HFF-Myc (cell line): ENCODE results near the gene RHOBTB3.

Source experiments
- DNase-seq: peaks from one replicate; pipeline ENCODE4 v3.0.0-alpha.2; 2011; ENCODE audit warnings: low read depth; ENCODE audit errors: extremely low read depth
- H3K4me3 ChIP-seq: replicated peaks from 2 replicates; pipeline ENCODE4 v1.5.1; 2011; ENCODE audit warnings: low read depth, mild to moderate bottlenecking, control low read depth, low read length
- CTCF ChIP-seq: IDR thresholded peaks from 2 replicates; pipeline ENCODE4 v1.5.1; 2012; ENCODE audit warnings: mild to moderate bottlenecking, low read depth, low read length, control low read depth; ENCODE audit errors: missing control alignments

Gene RHOBTB3

GRCh38 chr5:95825495-95825894 lies 94.4 kb downstream of the RHOBTB3 start:
- TF ChIP-seq CTCF, result no peak
- no peak for DNase-seq
- no peak overlapping the region for H3K4me3 ChIP-seq

- DNase-seq, result no peak
- TF ChIP-seq CTCF, result no peak
These were observed 96.1 kb downstream of the RHOBTB3 start for GRCh38 chr5:95826949-95827891.

GRCh38 chr5:95827892-95828246 lies 96.7 kb downstream of the RHOBTB3 start:
- H3K4me3 ChIP-seq, result no peak overlapping the region
- no peak for DNase-seq

More at GRCh38 chr5:95826949-95827891, 96.1 kb downstream of the RHOBTB3 start:
- H3K4me3 ChIP-seq, result no peak overlapping the region

GRCh38 chr5:95830226-95830625 lies 99.1 kb downstream of the RHOBTB3 start:
- no peak for DNase-seq
- no peak for TF ChIP-seq CTCF
- no peak overlapping the region for H3K4me3 ChIP-seq

More at GRCh38 chr5:95827892-95828246, 96.7 kb downstream of the RHOBTB3 start:
- no peak for TF ChIP-seq CTCF

- DNase-seq, result no peak
- no peak overlapping the region for H3K4me3 ChIP-seq
- TF ChIP-seq CTCF, result no peak
These were observed 101.5 kb downstream of the RHOBTB3 start for GRCh38 chr5:95832664-95833063.

- DNase-seq, result no peak
- no peak overlapping the region for H3K4me3 ChIP-seq
- no peak for TF ChIP-seq CTCF
These were observed 104.7 kb downstream of the RHOBTB3 start for GRCh38 chr5:95835682-95836385.
